Activated CD8-positive, alpha-beta memory T cell treated with anti-CD3 and anti-CD28 coated beads for 4 hours (primary cell): Measurements from ENCODE around the gene SH3GL3.

Source experiments
- DNase-seq, 2 donors: peaks; one replicate each; pipeline ENCODE4 v3.0.0-alpha.2; 2020; ENCODE audit warnings: low read depth in 2 of 2

SH3GL3 gene

DNA sequence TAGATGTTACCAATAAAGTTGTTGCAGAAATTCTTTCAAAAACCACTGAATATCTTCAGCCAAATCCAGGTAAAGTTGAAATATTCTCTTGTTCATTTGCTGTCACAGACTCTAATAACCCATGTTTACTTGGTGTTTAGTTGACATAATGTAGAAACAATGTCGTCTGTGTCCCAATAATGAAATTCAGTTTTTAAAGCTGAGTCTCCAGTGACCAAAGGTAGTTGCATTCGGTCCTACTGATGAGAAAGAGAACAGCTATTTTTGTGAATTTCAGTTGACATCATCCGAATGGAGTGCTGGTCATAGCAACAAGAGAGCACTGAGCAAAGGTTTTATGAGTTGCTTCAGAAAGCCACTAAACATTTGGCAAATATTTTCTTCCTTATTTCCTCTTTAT lies 118.0 kb downstream of the SH3GL3 start:
- DNase-seq, result no peak

DNA sequence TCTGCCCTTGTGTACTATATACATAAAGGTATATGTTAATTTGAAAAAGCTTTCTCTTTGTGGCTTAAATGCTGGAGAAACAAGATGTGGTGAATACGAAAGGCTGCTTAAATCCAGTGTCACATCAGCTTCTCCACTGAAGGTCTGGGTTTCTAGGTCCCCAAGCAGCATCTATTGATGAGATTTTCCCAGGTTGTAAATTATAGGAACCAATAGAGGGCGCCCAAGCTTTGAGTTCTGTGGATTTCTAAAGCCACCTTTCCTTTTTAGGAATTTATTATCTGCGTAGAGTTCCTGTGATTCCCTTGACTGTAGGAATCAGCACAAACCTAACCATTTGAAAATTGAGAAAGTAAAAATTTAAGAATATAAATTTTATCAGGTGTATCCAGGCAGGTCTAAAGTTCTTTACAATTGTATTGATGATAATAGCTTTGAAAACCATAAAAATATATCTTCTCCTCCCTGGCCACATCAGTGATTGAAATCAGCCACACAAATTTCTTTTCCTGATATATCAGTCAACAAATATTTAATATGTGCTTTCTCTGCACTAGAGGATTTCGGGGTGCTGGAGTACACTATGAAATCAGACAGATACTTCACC lies 118.5 kb downstream of the SH3GL3 start:
- no peak for DNase-seq

DNA sequence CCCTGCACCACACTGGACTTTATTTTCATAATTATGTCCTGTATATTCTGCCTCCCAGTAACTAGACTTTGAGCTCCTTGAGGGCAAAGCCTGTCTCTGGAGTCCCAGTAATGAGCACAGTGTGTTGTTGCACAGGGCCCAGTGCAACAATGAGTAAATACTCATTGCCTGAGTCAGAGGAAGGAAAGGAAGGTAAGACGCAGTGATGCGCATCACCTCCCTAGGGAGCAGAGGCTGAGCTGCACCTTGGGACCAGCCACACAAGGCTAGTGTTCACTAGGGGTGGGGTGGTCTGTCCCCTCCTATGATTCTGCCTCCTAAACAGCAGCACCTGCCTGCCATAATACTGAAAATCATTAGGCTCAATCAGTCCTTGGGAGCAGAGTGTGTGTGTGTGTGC lies 120.2 kb downstream of the SH3GL3 start:
- no peak for DNase-seq

DNA sequence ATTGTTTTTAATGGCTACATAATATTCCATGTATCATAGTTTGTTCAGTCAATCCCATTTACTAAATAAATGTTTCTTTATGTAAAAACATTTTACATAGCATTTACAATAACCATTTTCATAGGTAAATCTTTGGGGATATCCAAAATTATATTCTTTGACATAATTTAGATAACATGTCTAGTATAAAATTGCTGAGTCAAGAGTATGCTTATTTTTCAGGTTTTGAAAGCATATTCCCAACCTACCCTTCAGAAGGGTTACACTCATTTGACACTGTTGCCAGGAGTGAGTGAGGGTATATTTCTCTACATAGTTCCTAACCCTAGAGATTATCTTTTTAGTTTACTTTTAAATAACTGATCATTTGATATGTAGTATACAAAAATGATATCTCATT lies 122.2 kb downstream of the SH3GL3 start:
- DNase-seq, result no peak

DNA sequence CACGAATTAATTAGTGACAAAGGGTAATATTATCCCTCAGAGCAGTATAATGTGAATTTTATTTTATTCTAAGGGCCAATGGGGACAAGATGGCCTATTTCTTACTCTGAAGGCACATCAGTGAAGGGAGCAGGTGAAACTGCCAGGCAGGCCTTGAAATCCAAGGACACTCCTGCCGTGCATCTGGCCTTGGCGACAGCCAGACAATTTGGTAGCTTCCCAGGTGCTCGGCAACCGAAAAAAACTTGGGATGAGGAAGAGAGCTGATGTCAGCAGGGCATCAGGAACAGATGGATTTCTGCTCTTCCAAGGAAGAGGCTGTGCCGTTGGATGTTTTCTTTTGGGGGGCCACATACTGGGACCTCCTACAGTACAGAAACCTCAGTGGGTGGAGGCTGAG lies 123.6 kb downstream of the SH3GL3 start:
- DNase-seq, result no peak

DNA sequence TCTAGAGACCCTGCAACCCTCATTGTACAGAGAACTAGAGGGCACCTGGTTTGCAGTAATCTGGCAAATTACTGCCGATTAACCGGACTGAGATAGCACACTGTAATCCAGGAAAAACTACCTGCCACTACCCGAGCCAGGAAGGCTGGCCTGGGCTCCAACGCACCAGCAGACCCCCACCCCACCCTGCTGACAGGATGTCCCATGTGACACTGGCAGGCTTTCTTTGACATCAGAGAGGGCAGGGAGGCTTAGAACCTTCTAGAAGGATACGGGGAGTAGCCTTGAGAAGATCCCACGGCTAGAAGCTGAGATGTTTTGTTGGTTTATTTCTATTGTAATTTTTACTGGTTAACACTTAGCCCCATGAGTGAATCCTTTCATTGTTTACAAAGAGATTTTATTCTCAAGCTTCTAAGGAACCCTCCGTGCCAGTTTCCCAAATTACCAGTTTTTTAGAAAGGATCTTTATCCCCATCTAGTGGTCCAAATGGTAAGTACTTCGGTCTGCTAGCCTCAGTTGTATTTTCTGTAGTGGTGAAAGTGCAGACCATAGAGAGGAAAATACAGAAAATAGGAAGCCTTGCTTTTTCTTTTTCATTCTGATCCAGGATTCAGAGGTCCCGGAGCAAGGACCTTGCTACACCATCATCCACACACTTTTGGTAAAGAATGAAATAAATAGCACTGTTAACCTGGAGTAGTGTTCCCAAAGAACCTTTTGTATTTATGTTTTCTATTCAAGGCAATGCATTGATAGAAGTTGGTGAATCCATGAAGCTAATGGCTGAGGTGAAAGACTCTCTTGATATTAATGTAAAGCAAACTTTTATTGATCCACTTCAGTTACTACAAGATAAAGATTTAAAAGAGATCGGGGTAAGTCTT lies 124.9 kb downstream of the SH3GL3 start:
- no peak for DNase-seq

DNA sequence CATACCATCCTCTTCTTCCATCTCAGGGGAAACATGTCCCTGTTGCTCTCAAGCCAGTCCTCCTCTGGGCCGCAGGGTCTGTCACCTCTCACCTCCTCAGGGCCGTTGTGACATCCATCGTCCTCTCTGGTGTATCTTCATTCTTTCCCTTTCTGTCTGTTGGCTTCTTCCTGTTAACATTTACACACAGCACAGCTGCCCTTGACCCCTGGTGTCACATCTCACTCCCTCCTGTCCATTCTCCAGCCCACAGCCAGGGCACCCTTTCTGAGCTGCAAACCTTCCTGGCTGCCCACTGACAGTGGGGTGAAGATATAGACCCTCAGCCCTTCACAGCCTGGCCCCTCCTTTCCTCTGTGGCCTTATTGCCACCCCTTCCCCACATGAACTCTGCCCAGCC lies 127.2 kb downstream of the SH3GL3 start:
- DNase-seq, result no peak

DNA sequence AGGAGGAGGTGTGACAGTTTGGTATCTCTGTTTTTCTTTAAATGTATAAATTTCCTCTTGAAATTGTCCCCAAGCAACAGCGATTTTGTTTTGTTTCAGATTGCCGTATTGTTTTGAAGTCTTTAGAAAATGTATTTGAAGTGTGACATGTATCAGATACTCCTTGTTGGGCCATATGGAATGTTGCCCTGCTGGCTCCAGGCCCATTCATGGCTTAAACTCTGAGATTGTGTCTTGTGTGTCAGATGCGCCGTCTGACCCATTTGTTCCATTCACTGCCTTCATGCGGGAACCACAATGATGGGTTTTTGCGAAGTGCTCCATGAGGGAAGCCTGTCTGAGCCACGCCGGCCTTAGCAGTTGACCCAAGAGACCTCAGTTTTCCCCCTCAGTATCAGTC lies 131.6 kb downstream of the SH3GL3 start:
- DNase-seq, result no peak

DNA sequence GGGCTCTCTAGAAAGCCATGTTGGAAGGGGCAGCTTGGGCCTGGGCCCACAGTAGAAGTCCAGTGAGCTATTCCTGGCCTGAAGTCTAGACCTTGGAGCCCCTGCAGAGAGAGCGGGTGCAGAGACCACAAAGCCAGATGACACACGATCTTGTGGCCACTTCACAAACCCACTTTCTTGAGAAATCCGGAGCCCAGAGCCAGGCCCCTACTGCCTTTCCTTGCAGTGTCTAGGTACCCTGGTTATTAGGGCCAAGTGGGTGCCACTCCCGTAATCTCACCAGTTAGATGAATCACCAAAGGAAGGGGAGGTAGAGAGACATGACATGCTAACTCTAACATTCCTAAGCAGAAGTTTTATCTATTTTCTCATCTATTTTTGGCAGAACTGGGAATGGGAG lies 134.2 kb downstream of the SH3GL3 start:
- no peak for DNase-seq

DNA sequence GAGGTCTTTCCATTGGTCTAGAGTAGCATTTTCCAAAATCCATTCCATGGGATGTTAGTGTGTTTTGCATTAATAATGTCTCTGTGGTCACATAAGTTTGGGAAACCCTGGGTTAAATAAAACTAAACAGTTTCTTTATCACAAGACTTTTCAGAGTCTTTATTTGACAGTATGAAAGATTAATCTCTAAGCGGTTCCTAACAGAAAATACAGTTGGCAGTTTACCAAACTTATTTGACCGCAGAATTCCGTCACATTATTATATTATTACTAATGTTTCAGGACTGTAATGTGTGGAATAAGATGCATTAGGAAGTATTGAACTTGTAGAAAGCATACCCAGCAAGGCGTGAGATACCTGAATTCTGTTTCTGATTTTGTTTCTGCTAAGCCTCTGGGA lies 135.2 kb downstream of the SH3GL3 start:
- DNase-seq, result no peak

DNA sequence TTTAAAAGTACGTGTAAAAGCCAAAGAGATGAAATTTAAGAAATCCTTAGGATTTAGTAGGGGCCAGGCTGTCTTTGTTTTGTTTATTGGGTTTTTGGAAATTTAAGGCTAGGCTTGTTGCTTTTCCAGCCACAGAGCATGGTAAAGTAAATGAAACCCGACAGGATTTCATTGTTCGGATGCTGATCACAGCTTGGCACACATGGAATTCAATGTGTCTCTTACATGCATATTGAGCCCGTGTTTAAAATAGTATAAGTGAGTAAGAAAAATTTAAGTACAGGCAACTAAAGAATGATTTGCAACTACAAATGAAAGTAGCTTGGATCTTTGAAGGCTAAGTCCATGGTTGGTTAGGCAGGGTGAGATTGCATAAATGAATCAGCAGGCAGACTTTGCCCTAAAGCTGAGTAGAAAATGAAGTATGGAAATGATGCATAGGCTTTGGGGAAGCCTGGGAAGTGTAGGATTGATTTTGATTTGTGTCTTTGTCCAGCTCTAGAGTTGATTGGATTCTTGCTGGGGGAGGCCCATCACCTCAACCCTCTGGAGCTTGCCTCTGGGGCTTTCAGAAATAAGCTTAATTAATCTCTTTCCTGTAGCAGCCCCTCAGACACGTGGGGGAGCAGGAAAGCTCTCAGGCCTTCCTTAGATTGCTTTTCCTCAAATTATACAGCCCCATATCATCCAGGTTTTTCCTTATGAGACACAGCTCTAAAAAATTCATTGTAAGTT lies 138.6 kb downstream of the SH3GL3 start:
- no peak for DNase-seq

DNA sequence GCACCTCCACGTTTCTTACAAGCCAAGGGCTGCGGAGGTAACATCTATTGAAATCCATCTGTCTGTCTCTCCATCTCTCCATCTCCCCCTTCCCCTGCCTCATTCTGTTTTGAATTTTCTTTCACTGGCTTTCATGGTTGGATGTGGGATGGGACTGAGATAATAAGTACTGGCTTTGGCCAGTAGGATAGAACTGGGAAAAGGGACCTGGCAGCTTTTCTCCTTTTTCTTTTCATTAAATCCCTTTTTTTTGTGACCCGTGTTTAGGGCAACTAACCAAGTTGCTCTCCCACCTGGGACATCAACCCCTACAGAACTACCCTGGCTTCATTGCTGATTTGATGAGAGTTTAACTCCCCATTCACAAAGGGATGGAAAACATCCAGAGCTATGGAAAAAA lies 139.9 kb downstream of the SH3GL3 start:
- DNase-seq, result no peak

DNA sequence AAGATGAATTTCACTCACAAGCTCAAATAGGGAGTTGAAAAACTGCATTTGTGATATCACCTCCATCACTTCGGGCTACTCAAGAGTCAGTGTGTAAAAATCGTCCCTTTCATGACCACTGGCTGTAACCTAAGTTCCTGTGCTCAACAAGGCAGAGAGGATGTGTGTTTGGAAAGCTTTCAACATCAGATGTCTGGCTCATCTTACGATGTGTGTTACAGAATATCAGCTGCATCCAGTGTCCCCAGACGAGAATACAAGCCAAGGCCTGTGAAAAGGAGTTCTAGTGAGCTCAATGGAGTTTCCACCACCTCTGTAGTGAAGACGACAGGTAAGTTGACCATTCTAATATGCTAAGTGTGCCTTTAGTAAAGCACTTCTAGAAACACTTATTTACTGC lies 141.3 kb downstream of the SH3GL3 start:
- DNase-seq, result no peak

DNA sequence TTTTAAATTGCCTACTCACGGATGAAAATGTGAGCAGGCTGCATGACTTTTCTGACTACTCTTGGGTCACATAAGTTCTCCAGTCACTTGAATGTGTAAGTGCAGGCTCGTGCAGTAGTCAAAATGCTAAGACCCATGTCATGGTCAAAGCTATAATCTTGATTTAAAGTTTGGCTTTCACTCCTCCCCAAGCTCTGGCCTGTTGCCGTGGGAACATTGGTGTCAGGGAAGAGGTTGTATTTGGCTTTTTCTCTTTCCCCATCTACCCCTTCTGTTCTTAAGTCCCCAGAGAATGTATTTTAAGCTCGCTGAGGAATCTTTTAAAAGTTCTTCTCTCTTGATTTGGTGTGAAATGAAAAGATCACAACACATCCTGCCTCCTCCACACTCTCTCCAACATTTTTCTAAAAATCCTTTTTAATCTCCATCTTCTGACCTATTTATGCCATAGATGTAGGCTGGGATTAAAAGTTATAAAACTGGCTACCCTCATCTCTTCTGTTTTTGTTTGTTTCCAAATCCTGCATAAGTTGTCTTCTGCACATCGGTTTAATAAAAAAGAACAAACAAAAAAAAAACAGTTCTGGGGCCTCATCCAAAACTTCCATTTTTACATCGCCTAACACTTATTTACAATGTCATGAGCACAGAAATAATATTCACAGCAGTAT lies 145.4 kb downstream of the SH3GL3 start:
- DNase-seq, result no peak

DNA sequence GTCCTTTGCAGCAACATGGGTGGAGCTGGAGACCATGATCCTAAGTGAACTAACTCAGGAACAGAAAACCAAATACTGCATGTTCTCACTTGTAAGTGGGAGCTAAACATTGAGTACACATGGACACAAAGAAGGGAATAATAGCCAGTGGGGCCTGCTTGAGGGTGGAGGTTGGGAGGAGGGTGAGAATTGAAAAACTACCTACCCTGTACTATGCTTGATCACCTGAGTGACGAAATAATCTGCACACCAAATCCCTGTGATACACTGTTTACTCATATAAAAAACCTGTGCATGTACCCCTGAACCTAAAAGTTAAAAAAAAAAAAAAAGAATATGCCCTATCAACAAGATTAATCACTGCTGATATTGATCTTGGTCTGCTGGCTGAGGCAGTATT lies 148.1 kb downstream of the SH3GL3 start:
- no peak for DNase-seq

DNA sequence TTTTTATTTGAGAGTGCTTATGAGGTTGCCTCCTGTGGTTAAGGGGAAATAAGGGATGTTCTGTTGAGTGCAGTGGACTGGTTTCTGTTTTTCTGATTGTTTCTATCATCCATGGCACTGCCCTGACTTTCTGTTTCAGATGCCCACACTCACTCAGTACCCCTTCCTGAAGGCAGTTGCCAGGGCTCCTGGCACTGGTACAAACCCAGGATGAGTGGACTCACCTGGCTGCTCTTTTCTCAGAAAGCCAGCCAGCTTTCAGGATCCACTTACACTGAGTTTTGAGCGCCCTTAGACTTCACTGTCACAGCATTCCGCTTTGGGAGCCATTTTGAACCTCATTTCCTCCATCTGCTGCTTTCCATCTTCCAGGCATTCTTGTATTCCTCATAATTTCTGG lies 150.9 kb downstream of the SH3GL3 start:
- DNase-seq, result no peak

DNA sequence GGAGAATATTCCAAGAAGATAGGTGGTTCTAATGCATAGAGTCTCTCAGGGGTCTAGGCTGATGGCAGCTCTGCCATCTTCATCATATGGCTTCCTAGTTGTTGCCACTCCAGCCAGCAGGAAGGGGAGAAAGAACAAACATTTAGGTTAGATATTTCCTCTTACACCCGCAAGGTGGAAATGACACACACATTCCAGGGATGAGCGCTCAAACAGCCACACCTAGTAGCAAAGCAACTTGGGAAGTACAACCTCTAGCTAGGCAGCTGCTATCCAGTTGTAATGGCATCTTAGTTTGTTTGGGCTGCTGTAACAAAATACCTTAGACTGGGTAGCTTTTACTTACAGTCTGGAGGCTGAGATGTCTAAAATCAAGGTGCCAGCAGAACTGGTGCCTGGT lies 154.9 kb downstream of the SH3GL3 start:
- DNase-seq, result no peak

DNA sequence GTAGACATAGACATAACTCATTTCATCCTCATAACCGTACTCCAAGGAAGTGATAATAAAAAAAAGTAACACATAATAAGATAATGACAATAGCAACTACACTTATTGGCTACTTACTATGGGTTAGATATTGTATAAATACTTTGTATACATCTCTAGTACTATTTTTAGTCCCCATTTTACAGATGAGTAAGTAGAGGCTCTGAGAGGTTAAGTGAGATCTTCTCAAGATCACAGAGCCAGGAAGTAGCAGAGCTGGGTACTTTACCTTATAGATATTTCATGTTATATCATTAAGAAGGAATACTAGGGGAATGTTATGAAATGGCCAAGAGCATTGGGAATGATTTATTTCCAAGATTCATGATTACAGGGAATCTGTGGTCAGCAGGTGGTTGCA lies 157.4 kb downstream of the SH3GL3 start:
- no peak for DNase-seq

DNA sequence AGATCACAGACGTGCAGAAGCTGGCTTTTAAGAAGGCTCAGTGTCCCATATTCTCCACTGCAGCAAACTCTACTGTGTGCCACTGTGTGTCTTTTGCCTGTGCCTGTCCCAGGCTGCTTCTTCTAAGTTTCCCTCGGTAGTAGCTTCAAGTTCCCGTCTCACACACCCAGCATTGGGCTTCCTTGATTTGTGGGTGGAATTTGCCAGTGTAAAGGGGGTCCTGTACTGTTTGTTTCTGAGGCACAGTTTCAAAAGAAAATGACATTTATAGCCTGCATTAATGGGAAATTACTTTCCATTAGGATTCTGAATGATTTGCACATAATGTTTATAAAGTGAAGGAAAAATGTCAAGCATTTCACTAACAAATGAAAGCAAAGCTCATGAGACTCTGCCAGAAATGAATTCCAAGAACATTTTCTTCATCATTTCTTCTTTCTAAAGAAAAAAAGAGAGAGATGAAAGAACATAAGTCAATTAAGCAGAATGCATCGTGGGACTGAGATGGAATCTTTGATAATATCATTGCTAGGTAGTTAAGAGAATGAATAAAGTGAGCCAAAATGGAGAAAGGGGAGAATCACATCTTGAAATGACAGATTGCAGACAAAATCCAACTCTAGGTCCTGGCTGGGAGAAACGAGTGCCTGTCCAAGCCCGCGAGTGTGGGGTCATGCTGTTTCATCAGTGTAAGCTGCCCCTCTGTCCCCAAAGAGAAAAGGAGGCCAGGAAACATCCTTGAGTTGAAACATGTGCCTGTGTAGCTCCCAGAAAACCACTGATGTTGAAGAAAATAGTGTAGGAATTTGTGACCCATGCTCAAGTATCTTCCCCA lies 158.2 kb downstream of the SH3GL3 start:
- DNase-seq, result no peak

DNA sequence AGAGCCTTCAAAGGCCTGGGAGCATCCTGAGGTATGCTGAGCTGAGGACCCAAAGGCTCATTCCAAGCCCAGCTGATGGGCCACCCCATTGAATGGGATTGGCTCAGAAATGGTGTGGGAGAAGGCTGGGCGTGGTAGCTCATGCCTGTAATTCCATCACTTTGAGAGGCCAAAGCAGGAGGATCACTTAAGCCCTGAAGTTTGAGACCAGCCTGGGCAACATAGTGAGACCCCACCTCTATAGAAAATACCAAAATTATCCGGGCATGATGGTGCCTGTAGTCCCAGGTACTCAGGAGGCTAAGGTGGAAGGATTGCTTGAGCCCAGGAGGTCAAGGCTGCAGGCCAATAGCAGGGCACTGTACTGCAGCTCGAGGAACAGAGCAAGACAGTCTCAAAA lies 163.0 kb downstream of the SH3GL3 start:
- DNase-seq, result no peak

DNA sequence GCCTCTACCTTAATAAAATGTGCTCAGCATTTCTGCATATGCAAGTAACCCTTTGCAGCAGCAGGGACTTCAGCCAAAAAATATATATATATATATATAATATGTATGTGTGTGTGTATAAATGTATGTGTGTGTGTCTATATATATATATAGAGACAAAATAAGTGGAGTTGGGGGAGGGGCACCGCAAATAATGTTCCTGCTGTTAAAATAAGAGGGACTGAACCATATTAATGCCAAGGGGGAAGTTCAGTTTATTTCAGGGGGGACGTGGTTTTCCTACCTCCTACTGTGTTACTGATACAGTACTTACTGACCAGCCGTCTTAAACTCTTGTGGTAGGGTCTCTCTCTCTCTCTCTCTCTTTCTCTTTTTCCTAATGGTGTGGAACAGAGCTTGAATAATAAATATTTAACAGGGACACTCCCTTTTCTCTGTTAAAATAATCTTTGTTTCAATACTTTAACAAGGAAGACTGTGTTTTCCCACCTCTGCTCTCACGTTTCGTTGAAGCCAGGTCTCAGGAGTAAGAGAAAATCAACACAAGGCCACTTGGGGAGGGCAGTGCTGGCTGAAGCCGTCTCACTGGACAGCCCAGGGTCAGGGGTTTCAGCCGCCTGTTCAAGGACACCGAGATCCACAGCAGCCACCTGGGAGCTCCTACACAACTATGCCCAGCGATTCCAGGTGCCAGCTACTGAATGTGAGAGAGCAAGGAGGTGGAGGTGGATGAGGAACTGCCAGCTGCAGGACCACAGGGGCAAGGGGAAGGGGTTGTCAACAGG lies 164.0 kb downstream of the SH3GL3 start:
- DNase-seq, result no peak
